Karpas-422 (cell line): Measurements from ENCODE around the gene MYO1E. TPM values are rescaled to one million over a fixed set of nuclear protein-coding genes. Genes with fewer than 3 reads are reported as not detected.

ENCODE experiments used
- DNase-seq: peaks from one replicate; pipeline ENCODE4 v3.0.0-alpha.2; 2015
- H2AFZ ChIP-seq: fragments of 200-600 bp; sonication (generic); 2 replicates; pipeline ENCODE4 v1.6.1; 2014; ENCODE audit warnings: antibody characterized with exemption, low read length, mixed read lengths
- H3K27ac ChIP-seq: fragments of 200-600 bp; sonication (generic); 2 replicates; pipeline ENCODE4 v1.5.1; 2014; ENCODE audit warnings: mild to moderate bottlenecking, low read length, moderate library complexity
- H3K27me3 ChIP-seq: fragments of 200-600 bp; sonication (generic); 2 replicates; pipeline ENCODE4 v1.6.1; 2014; ENCODE audit warnings: low read length, mixed read lengths
- H3K36me3 ChIP-seq: fragments of 200-600 bp; sonication (generic); 2 replicates; pipeline ENCODE4 v1.6.1; 2014; ENCODE audit warnings: low read length, mixed read lengths; ENCODE audit not compliant: insufficient read depth
- H3K4me1 ChIP-seq: fragments of 200-600 bp; sonication (generic); 2 replicates; pipeline ENCODE4 v1.6.1; 2014; ENCODE audit warnings: mild to moderate bottlenecking, low read length, mixed read lengths
- H3K4me2 ChIP-seq: fragments of 200-600 bp; sonication (generic); 2 replicates; pipeline ENCODE4 v1.6.1; 2014; ENCODE audit warnings: low read length, low read depth, mild to moderate bottlenecking; ENCODE audit not compliant: poor library complexity, severe bottlenecking
- H3K4me3 ChIP-seq: fragments of 200-600 bp; sonication (generic); 2 replicates; pipeline ENCODE4 v1.5.1; 2014; ENCODE audit warnings: mild to moderate bottlenecking, antibody characterized with exemption, low read length, mixed read lengths
- H3K79me2 ChIP-seq: fragments of 200-600 bp; sonication (generic); 2 replicates; pipeline ENCODE4 v1.6.1; 2014; ENCODE audit warnings: mild to moderate bottlenecking, low read length, mixed read lengths
- H3K9ac ChIP-seq: fragments of 200-600 bp; sonication (generic); 2 replicates; pipeline ENCODE4 v1.6.0; 2014; ENCODE audit warnings: low read length
- H3K9me2 ChIP-seq: fragments of 200-600 bp; sonication (generic), shearing (Covaris generic); replicated peaks from 2 replicates; pipeline ENCODE4 v1.6.0; 2014; ENCODE audit warnings: mild to moderate bottlenecking, low read length, moderate library complexity; ENCODE audit not compliant: insufficient read depth
- H3K9me3 ChIP-seq: fragments of 300-700, 200-600 bp; sonication (generic); 2 replicates; pipeline ENCODE4 v1.6.1; 2014; ENCODE audit warnings: low read length, mixed read lengths
- H4K20me1 ChIP-seq: fragments of 200-600 bp; sonication (generic); 2 replicates; pipeline ENCODE4 v1.6.1; 2014; ENCODE audit warnings: mild to moderate bottlenecking, antibody characterized with exemption, low read length, low read depth; ENCODE audit not compliant: insufficient read depth
- total RNA-seq: library from RNA; depleted of rRNA; stranded (reverse); fragments of >200 nt; shearing (Covaris generic); gene quantifications from 2 replicates; pipeline ENCODE4 v1.2.3, GENCODE V29; 2014; ENCODE audit warnings: low replicate concordance

MYO1E gene
- total RNA-seq, 1 experiment from 2014 or later = 1.5 TPM

DNA sequence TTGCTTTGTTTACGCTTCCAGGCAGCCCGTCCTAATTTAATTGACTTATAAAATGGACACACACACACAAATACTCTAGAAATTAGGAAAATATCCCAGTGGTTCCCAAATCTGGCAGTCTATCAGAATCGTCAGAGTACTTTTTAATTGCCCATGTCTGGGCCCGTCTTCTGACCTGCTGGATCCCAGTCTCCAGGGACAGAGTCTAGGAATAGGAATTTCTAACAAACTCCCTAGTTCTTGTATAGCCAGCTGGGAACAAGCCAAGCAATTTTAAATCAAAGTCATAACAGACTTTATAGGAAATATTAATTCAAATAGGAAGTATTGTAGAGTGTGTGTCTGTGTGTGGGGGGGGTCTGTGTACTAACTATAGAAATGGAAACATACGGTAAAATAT lies 132.6 kb downstream of the MYO1E start:
- H3K27ac ChIP-seq = no peak overlapping the region
- no peaks in the 10 kb centered on the region for H3K27me3 ChIP-seq
- no peak for DNase-seq
- H3K4me1 ChIP-seq = peaks cover 13% of the 10 kb centered on the region
- no peaks in the 10 kb centered on the region for H3K36me3 ChIP-seq
- H3K79me2 ChIP-seq = no peaks in the 10 kb centered on the region
- H2AFZ ChIP-seq = no peak overlapping the region
- H3K4me2 ChIP-seq = no peak overlapping the region
- no peaks in the 10 kb centered on the region for H4K20me1 ChIP-seq
- H3K9me2 ChIP-seq = no peaks in the 10 kb centered on the region
- H3K9ac ChIP-seq = no peak overlapping the region
- H3K9me3 ChIP-seq = no peaks in the 10 kb centered on the region
- H3K4me3 ChIP-seq = no peak overlapping the region

DNA sequence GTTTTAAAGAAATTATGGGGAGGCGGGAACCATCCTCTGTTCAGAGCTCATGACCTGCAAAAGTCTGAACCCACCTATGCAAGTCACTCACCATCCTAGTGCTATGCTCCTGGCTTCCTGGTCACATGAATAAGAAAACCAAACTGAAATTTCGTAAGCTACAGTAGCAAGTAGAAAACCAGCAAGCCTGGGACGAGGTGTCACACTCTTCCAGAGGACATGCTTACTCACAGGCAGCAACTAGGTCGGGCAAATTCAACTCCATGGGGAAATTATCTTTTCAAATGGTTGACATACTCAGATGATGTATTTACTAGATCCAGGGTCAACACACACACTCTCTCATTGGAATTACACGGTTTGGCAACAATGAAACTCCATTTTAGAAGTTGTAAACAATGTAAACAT lies 134.7 kb downstream of the MYO1E start:
- Histone ChIP-seq H3K27ac (no peak overlapping the region), H4K20me1 (no peaks in the 10 kb centered on the region), H3K4me1 (peaks cover 13% of the 10 kb centered on the region), H3K9me3 (no peaks in the 10 kb centered on the region), H3K9ac (no peak overlapping the region), H3K27me3 (no peaks in the 10 kb centered on the region), H3K4me3 (no peak overlapping the region), H3K4me2 (no peak overlapping the region), H3K36me3 (no peaks in the 10 kb centered on the region), H3K79me2 (no peaks in the 10 kb centered on the region), H2AFZ (no peak overlapping the region), H3K9me2 (no peaks in the 10 kb centered on the region)
- no peak for DNase-seq

DNA sequence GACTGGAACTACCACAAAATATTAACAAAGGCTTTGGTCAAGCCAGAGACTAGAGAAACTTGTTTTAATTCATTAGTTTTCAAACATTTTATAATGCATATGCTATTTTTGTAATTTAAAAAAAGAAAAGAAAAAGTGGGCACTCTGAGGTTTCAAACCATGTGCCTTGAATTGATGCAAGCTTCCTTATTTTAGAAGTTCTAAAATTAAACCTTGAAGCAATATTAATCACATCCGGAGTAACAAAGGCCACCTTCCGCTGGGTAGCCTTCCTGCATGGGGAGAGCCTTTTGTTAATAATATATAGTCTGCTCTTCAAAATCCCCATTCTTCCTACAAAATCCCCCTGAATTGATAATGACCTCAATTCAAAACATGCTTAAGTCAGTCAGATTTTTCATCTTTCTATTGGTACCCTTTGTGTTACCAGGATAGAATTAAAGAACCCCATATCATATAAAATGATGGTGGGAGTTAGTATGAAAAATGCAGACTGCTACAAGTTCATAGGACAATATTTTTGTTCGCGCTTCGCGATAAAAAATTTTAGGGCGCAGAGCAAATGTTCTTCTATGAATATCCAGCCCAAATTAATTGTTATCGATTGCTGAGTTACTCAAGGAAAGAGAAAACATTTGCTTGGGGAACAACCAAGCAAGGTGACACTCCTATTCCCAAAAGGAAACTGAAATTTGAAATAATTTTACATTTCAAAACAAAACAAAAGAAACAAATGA lies 135.4 kb downstream of the MYO1E start:
- H3K36me3 ChIP-seq = no peaks in the 10 kb centered on the region
- peak; percentile 54 for DNase-seq
- no peaks in the 10 kb centered on the region for H3K9me2 ChIP-seq
- no peak overlapping the region for H3K9ac ChIP-seq
- H3K9me3 ChIP-seq = no peaks in the 10 kb centered on the region
- H3K27me3 ChIP-seq = no peaks in the 10 kb centered on the region
- H3K79me2 ChIP-seq = no peaks in the 10 kb centered on the region
- peaks cover 13% of the 10 kb centered on the region for H3K4me1 ChIP-seq
- peak overlapping the region; percentile 18 for H3K4me2 ChIP-seq
- no peaks in the 10 kb centered on the region for H4K20me1 ChIP-seq
- no peak overlapping the region for H3K27ac ChIP-seq
- no peak overlapping the region for H3K4me3 ChIP-seq
- no peak overlapping the region; the same call in 1 of the 2 replicates for H2AFZ ChIP-seq

DNA sequence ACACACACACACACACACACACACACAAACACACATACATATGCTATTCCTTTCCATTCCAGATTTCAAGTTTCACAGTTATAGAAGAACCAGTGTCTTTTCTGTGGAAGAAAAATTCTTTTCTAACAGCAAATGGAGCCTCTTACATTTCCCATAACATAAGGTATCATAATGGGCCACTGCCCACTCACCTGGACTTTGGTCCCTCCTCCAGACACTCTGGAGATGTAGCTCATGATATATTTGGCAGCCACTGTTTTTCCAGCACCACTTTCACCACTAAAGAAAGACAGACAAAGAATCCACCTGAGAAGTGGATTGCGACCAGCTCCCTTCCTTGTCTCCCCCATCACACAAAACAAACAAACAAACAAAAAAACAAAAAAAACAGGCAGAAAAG lies 136.3 kb downstream of the MYO1E start:
- no peaks in the 10 kb centered on the region for H3K9me3 ChIP-seq
- H3K4me3 ChIP-seq = no peak overlapping the region
- H3K27ac ChIP-seq = no peak overlapping the region
- H3K9ac ChIP-seq = no peak overlapping the region
- H3K36me3 ChIP-seq = no peaks in the 10 kb centered on the region
- H3K4me2 ChIP-seq = peak overlapping the region; percentile 18
- H4K20me1 ChIP-seq = no peaks in the 10 kb centered on the region
- H3K9me2 ChIP-seq = no peaks in the 10 kb centered on the region
- no peaks in the 10 kb centered on the region for H3K27me3 ChIP-seq
- no peaks in the 10 kb centered on the region for H3K79me2 ChIP-seq
- peaks cover 13% of the 10 kb centered on the region for H3K4me1 ChIP-seq
- no peak overlapping the region; the same call in 1 of the 2 replicates for H2AFZ ChIP-seq
- no peak for DNase-seq

DNA sequence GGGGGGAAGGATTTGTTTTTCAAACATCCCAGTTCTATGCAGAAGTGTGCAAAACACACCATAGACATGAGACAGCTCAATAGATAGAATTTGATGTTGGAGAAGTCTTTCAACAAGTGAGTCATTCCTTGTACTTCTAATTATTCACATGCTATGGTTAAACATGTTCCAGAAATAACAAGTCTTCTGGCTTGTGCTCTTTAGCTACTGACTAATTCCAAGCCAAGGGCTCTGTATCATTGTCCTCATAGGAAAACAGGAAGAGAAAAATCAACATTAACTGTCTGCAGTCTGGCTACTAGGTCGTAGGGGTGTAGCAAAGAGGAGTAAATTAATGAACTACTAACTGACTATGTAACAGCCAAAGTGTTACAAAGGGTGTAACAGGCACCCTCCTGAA lies 140.2 kb downstream of the MYO1E start:
- Histone ChIP-seq H3K27ac (no peak overlapping the region), H3K27me3 (no peaks in the 10 kb centered on the region), H3K9me3 (no peaks in the 10 kb centered on the region), H3K9ac (no peak overlapping the region), H3K4me3 (no peak overlapping the region), H4K20me1 (no peaks in the 10 kb centered on the region), H3K9me2 (no peaks in the 10 kb centered on the region), H3K4me2 (no peak overlapping the region), H2AFZ (no peak overlapping the region), H3K36me3 (no peaks in the 10 kb centered on the region), H3K4me1 (peaks cover 11% of the 10 kb centered on the region), H3K79me2 (no peaks in the 10 kb centered on the region)
- DNase-seq = no peak

DNA sequence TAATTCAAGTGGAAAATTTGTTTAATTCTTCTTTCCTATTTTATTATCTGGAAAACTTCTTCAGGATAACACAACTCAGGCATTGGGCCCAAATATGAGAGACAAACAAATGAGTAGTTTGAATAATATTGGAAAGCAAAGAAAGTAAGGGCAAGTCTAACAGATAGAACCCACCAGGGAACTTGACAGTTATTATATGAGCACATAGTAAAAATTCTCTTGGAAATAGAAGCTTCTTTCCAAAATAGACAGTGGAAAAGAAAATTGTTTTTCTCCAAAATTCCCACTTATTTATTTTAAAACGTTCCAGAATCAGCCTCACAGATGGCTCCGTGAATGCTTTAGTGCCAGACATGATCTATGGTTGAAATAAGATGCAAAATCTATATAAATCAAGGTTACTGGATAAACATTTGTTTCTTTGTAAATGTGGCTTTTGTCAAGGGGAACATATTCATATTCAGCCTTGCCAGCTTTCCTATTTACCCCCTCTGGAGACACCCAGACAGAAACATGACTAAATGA lies 142.1 kb downstream of the MYO1E start:
- Histone ChIP-seq H3K27me3 (no peaks in the 10 kb centered on the region), H4K20me1 (no peaks in the 10 kb centered on the region), H2AFZ (no peak overlapping the region), H3K4me3 (no peak overlapping the region), H3K4me2 (no peak overlapping the region), H3K9ac (no peak overlapping the region), H3K9me3 (no peaks in the 10 kb centered on the region), H3K9me2 (no peaks in the 10 kb centered on the region), H3K79me2 (no peaks in the 10 kb centered on the region), H3K4me1 (no peaks in the 10 kb centered on the region), H3K27ac (no peak overlapping the region), H3K36me3 (no peaks in the 10 kb centered on the region)
- no peak for DNase-seq

DNA sequence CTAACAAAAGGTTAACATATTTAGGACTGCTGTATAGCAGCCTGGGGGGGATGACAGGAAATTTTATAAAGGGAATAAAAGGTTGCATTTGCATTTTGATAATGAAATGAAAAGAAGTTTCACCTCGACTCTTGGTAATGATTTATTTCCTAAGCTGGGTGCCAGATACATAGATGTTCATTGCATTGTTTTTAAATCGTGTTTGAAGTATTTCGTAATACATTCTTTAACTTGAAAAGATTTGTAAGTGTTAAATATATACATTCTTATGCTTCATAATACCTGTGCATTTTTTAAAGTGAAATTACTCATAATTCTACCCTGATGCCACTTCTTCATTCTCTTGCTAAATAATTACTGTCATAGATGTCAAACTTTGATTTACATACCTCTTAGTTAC lies 143.2 kb downstream of the MYO1E start:
- H3K9me3 ChIP-seq = no peaks in the 10 kb centered on the region
- no peaks in the 10 kb centered on the region for H4K20me1 ChIP-seq
- H3K79me2 ChIP-seq = no peaks in the 10 kb centered on the region
- H3K4me1 ChIP-seq = no peaks in the 10 kb centered on the region
- no peaks in the 10 kb centered on the region for H3K27me3 ChIP-seq
- H3K36me3 ChIP-seq = no peaks in the 10 kb centered on the region
- H3K27ac ChIP-seq = no peak overlapping the region
- H3K9me2 ChIP-seq = no peaks in the 10 kb centered on the region
- no peak overlapping the region for H2AFZ ChIP-seq
- H3K4me2 ChIP-seq = no peak overlapping the region
- no peak for DNase-seq
- no peak overlapping the region for H3K9ac ChIP-seq
- H3K4me3 ChIP-seq = no peak overlapping the region

DNA sequence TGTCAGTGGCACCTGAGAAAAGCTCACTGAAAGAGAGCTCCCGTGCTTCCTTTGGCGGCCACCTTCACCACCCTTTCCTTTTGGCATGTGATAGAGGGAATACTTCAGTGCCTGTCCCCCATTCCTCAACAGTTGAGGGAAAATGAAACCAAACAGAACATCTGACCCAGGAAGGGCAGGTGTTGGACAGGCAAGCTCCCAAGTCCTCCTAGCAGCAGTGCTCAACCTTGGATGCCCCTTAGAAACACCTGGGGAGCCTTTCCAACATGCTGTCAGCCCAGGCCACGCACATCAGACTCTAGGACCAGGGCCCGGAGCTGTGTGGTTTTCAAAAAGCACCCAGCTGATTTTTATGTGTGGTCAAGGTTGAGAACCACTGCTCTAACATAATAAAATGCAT lies 143.7 kb downstream of the MYO1E start:
- H3K27ac ChIP-seq = no peak overlapping the region
- H3K4me2 ChIP-seq = no peak overlapping the region
- H3K79me2 ChIP-seq = no peaks in the 10 kb centered on the region
- DNase-seq = no peak
- no peaks in the 10 kb centered on the region for H3K36me3 ChIP-seq
- no peaks in the 10 kb centered on the region for H3K27me3 ChIP-seq
- no peak overlapping the region for H3K4me3 ChIP-seq
- no peaks in the 10 kb centered on the region for H3K4me1 ChIP-seq
- no peak overlapping the region for H2AFZ ChIP-seq
- H4K20me1 ChIP-seq = no peaks in the 10 kb centered on the region
- H3K9ac ChIP-seq = no peak overlapping the region
- H3K9me3 ChIP-seq = no peaks in the 10 kb centered on the region
- H3K9me2 ChIP-seq = no peaks in the 10 kb centered on the region
